Keratinocyte (primary cell): ENCODE data around the gene FOXP4. TPM values are rescaled to one million over a fixed set of nuclear protein-coding genes. Genes with fewer than 3 reads are reported as not detected.

Source experiments
- DNase-seq: peaks from one replicate; pipeline ENCODE4 v3.0.0-alpha.2; 2011; ENCODE audit warnings: low read depth, missing footprints, low spot score
- FAIRE-seq: peaks from 2 replicates; lab custom pipeline; 2011; peaks lifted over from hg19 to GRCh38; lab: Jason Lieb, UNC
- H2AFZ ChIP-seq: 2 replicates; pipeline ENCODE4 v1.6.0; 2012; ENCODE audit warnings: low read length, control low read depth, inconsistent platforms; ENCODE audit not compliant: control insufficient read depth
- H3K27ac ChIP-seq: 2 replicates; pipeline ENCODE4 v1.5.1; 2011; ENCODE audit warnings: low read length; ENCODE audit not compliant: control insufficient read depth, insufficient read depth
- H3K27me3 ChIP-seq: 3 replicates; pipeline ENCODE4 v1.6.0; 2011; ENCODE audit warnings: low read length; ENCODE audit not compliant: control insufficient read depth, insufficient read depth; ENCODE audit errors: extremely low read depth
- H3K36me3 ChIP-seq, 2 experiments: 2 replicates in 1 of 2; 3 replicates in 1 of 2; pipeline ENCODE4 v1.5.1; 2011; ENCODE audit warnings: low read length in 2 of 2, mild to moderate bottlenecking in 1 of 2; ENCODE audit not compliant: control insufficient read depth in 2 of 2, insufficient read depth in 2 of 2; ENCODE audit errors: extremely low read depth in 1 of 2
- H3K4me1 ChIP-seq: 3 replicates; pipeline ENCODE4 v1.5.1; 2011; ENCODE audit warnings: low read length; ENCODE audit not compliant: control insufficient read depth, insufficient read depth; ENCODE audit errors: extremely low read depth
- H3K4me2 ChIP-seq: 3 replicates; pipeline ENCODE4 v1.6.0; 2011; ENCODE audit warnings: low read depth, low read length; ENCODE audit not compliant: control insufficient read depth, insufficient read depth; ENCODE audit errors: extremely low read depth
- H3K4me3 ChIP-seq, 3 experiments: fragments of 200-600 bp in 1 of 3; sonication (generic) in 1 of 3; 2 replicates in 2 of 3; 3 replicates in 1 of 3; pipeline ENCODE4 v1.5.1; 2011 to 2016; ENCODE audit warnings: low read length in 3 of 3, mild to moderate bottlenecking in 3 of 3, control low read depth in 2 of 3, inconsistent platforms in 1 of 3, low read depth in 1 of 3, mixed read lengths in 1 of 3, mixed run types in 1 of 3, moderate library complexity in 1 of 3; ENCODE audit not compliant: control insufficient read depth in 2 of 3, insufficient read depth in 2 of 3; ENCODE audit errors: extremely low read depth in 1 of 3
- H3K79me2 ChIP-seq: 2 replicates; pipeline ENCODE4 v1.6.0; 2012; ENCODE audit warnings: low read length; ENCODE audit not compliant: control insufficient read depth, insufficient read depth
- H3K9ac ChIP-seq: 3 replicates; pipeline ENCODE4 v1.6.0; 2011; ENCODE audit warnings: low read length; ENCODE audit not compliant: control insufficient read depth, insufficient read depth; ENCODE audit errors: extremely low read depth
- H3K9me1 ChIP-seq: 3 replicates; pipeline ENCODE4 v1.6.0; 2011; ENCODE audit warnings: low read length; ENCODE audit not compliant: control insufficient read depth, insufficient read depth; ENCODE audit errors: extremely low read depth
- H3K9me3 ChIP-seq: 2 replicates; pipeline ENCODE4 v1.5.1; 2012; ENCODE audit warnings: low read depth, low read length; ENCODE audit not compliant: control insufficient read depth
- H4K20me1 ChIP-seq: 3 replicates; pipeline ENCODE4 v1.6.0; 2011; ENCODE audit warnings: low read length; ENCODE audit not compliant: control insufficient read depth, insufficient read depth; ENCODE audit errors: extremely low read depth
- CTCF ChIP-seq, 3 experiments: IDR thresholded peaks in 1 of 3; conservative IDR thresholded peaks in 1 of 3; optimal IDR thresholded peaks in 1 of 3; 2 replicates in 2 of 3; 3 replicates in 1 of 3; pipeline versions ENCODE3 to v1.5.1; 2011; ENCODE audit warnings: low read length in 3 of 3, mild to moderate bottlenecking in 3 of 3, moderate library complexity in 2 of 3, control low read depth in 1 of 3, inconsistent platforms in 1 of 3; ENCODE audit not compliant: insufficient read depth in 2 of 3; ENCODE audit errors: extremely low read depth in 1 of 3
- EZH2 ChIP-seq: IDR thresholded peaks from one replicate; pipeline ENCODE4 v1.6.1; 2012; ENCODE audit warnings: inconsistent platforms, mild to moderate bottlenecking, low read length, moderate library complexity
- dilution Hi-C: fragments of 300-500 bp; cut with MboI; formaldehyde crosslinking; loops from one replicate; pipeline ENCODE4 v1.7.0; 2020; ENCODE audit warnings: low sequenced_read_pairs; ENCODE audit not compliant: extremely low pct_ligation_motif_present
- polyA minus RNA-seq, 3 experiments: library from RNA; depleted of rRNA, polyadenylated mRNA; stranded (reverse); fragments of >200 nt; gene quantifications; 1 replicate in 1 of 3; 2 replicates in 1 of 3; 3 replicates in 1 of 3; pipeline ENCODE4 v1.2.3, GENCODE V29; 2011
- polyA plus RNA-seq, 5 experiments: library from polyadenylated mRNA; depleted of rRNA in 3 of 5; stranded (reverse) in 3 of 5; stranded (forward) in 1 of 5; unstranded in 1 of 5; fragments of >200 nt; gene quantifications; 1 replicate in 1 of 5; 2 replicates in 3 of 5; 3 replicates in 1 of 5; pipeline versions ENCODE4 v1.2.1 to v1.2.3, GENCODE V29; 2011 to 2012; ENCODE audit warnings: missing spikeins in 2 of 5, low read depth in 1 of 5, low replicate concordance in 1 of 5

Gene FOXP4
- 0.93 to 4.3 TPM (median 1.1 TPM) in 3 replicates for polyA plus RNA-seq
- 1.7 TPM for polyA plus RNA-seq (2011; ENCODE audit: low read depth)
- 2.0 and 5.2 TPM in 2 replicates for polyA plus RNA-seq (2011; cell fraction: cytosol; rRNA removed)
- 5.1 and 7.1 TPM in 2 replicates for polyA plus RNA-seq (2011; cell fraction: nucleus; rRNA removed)
- polyA plus RNA-seq (2012; ENCODE audit: low replicate concordance): 6.1 and 13.3 TPM in 2 replicates
- 1.9 to 12.7 TPM (median 2.2 TPM) in 3 replicates for polyA minus RNA-seq
- polyA minus RNA-seq (2011; cell fraction: cytosol; rRNA and poly(A)+ RNA removed): 13.4 TPM
- 4.2 and 4.9 TPM in 2 replicates for polyA minus RNA-seq (2011; cell fraction: nucleus; rRNA and poly(A)+ RNA removed)

GRCh38 chr6:41545703-41546474, at the start of gene FOXP4:
Gene FOXP4, plus strand, starts transcription at chr6:41546381. Its CDS starts 19,380 bp downstream, at chr6:41565761.
- DNase-seq: peak; percentile 30
- H3K9ac ChIP-seq: peak within 1 kb of the TSS; percentile 80
- dilution Hi-C loops: no loop called here
- no peak for FAIRE-seq
- peak within 1 kb of the TSS; percentile 92 for H3K4me2 ChIP-seq
- peaks cover 9% of the 10 kb centered on the region for H4K20me1 ChIP-seq
- H3K9me3 ChIP-seq: no peaks in the 10 kb centered on the region
- H3K27me3 ChIP-seq: no peaks in the 10 kb centered on the region
- peak within 1 kb of the TSS; percentile 67 to 91 (median 88) for H3K4me3 ChIP-seq
- H3K4me1 ChIP-seq: peaks cover 16% of the 10 kb centered on the region
- H3K27ac ChIP-seq: peak within 1 kb of the TSS; percentile 56
- TF ChIP-seq EZH2 (no peak), CTCF (optimal IDR thresholded peaks at IDR 0.05 in 1 of 3, IDR thresholded peaks at IDR 0.05 in 1 of 3, conservative IDR thresholded peaks at IDR 0.05 in 1 of 3; ENCODE audit: extremely low read depth in 1 of 3, insufficient read depth in 2 of 3, low read length in 3 of 3) (no peak)
- no peaks in the 10 kb centered on the region for H3K9me1 ChIP-seq
- H3K36me3 ChIP-seq: peaks cover 0 to 2% of the 10 kb centered on the region in 2 experiments
- H2AFZ ChIP-seq: peak within 1 kb of the TSS; percentile 93
- peaks cover 20% of the 10 kb centered on the region for H3K79me2 ChIP-seq

GRCh38 chr6:41497573-41497972, 48.6 kb upstream of the FOXP4 start:
- Histone ChIP-seq H3K9ac (no peak overlapping the region), H2AFZ (no peak overlapping the region), H3K79me2 (no peaks in the 10 kb centered on the region), H3K4me1 (no peaks in the 10 kb centered on the region), H3K4me2 (no peak overlapping the region), H4K20me1 (no peaks in the 10 kb centered on the region), H3K9me3 (no peaks in the 10 kb centered on the region), H3K4me3 (no peak overlapping the region), H3K27me3 (peaks cover 37% of the 10 kb centered on the region), H3K27ac (no peak overlapping the region), H3K36me3 (no peaks in the 10 kb centered on the region), H3K9me1 (no peaks in the 10 kb centered on the region)
- DNase-seq (no peak), FAIRE-seq (no peak)
- TF ChIP-seq EZH2: no peak
- TF ChIP-seq CTCF (optimal IDR thresholded peaks at IDR 0.05 in 1 of 3, IDR thresholded peaks at IDR 0.05 in 1 of 3, conservative IDR thresholded peaks at IDR 0.05 in 1 of 3; ENCODE audit: extremely low read depth in 1 of 3, insufficient read depth in 2 of 3, low read length in 3 of 3): no peak
- dilution Hi-C loops: no loop called here
